Lower leg skin (tissue), 4 donors: ENCODE results near the gene RALGAPA2. TPM values are rescaled to one million over a fixed set of nuclear protein-coding genes. Genes with fewer than 3 reads are reported as not detected.
A peak's percentile ranks its signal among the peaks of the same experiment; 100 is the strongest.

Experiments used
- DNase-seq, 2 donors: peaks; one replicate each; pipeline ENCODE4 v3.0.0-alpha.2; 2019; ENCODE audit warnings: low spot score in 2 of 2
- H3K4me3 ChIP-seq: fragments of 200-600 bp; sonication (generic); 2 replicates; pipeline ENCODE4 v1.5.1; 2017; ENCODE audit warnings: mild to moderate bottlenecking, low read depth; ENCODE audit not compliant: poor library complexity, severe bottlenecking
- CTCF ChIP-seq, 3 donors: fragments of 450-650 bp; IDR thresholded peaks; one replicate each; pipeline ENCODE4 v1.5.1; 2016; ENCODE audit warnings: antibody characterized with exemption in 3 of 3, mild to moderate bottlenecking in 3 of 3, moderate library complexity in 2 of 3
- POLR2A ChIP-seq, 2 donors: fragments of 450-650 bp; IDR thresholded peaks; one replicate each; pipeline ENCODE4 v1.6.1; 2016 to 2017; ENCODE audit warnings: antibody characterized with exemption in 2 of 2, mild to moderate bottlenecking in 1 of 2, moderate library complexity in 1 of 2
- WGBS, 2 donors: methylation state at CpG; one replicate each; pipeline ENCODE4 v1.1.5; 2018; 5-methylcytosine and 5-hydroxymethylcytosine counted together
- intact Hi-C: fragments of 100-400 bp; cut with DNase I; formaldehyde crosslinking; loops from one replicate; pipeline ENCODE4 v1.15.0; 2023; ENCODE audit warnings: low total_unique reads
- total RNA-seq, 4 donors: library from RNA; depleted of rRNA; stranded (reverse); fragments of >200 nt; gene quantifications; one replicate each; pipeline ENCODE4 v1.1.0, GENCODE V29; 2016

The RALGAPA2 gene
- total RNA-seq, 4 donors from 2014 or later = 56.1 to 78.8 (median 60.8) TPM

GRCh38 chr20:20391766-20392165, 320.7 kb downstream of the RALGAPA2 start:
- H3K4me3 ChIP-seq = no peak overlapping the region
- DNase-seq = no peak
- WGBS, 2 donors = 90 to 93% methylated on average over 13 of the region's 13 CpGs
- TF ChIP-seq CTCF (IDR thresholded peaks at IDR 0.05) = no peak
- TF ChIP-seq POLR2A (IDR thresholded peaks at IDR 0.05) = no peak
- intact Hi-C loops = no loop called here

- intact Hi-C loops = no loop called here
- 79 to 87% methylated on average over 4 of the region's 4 CpGs for WGBS, 2 donors
- no peak for TF ChIP-seq POLR2A (IDR thresholded peaks at IDR 0.05)
- no peak for TF ChIP-seq CTCF (IDR thresholded peaks at IDR 0.05)
- DNase-seq = no peak
- H3K4me3 ChIP-seq = no peak overlapping the region
These were observed 321.3 kb downstream of the RALGAPA2 start for GRCh38 chr20:20391115-20391514.

GRCh38 chr20:20390393-20390792, 322.1 kb downstream of the RALGAPA2 start:
- DNase-seq = no peak
- 94 to 95% methylated on average over 9 of the region's 9 CpGs for WGBS, 2 donors
- intact Hi-C loops = no loop called here
- no peak for TF ChIP-seq CTCF (IDR thresholded peaks at IDR 0.05)
- no peak for TF ChIP-seq POLR2A (IDR thresholded peaks at IDR 0.05)
- no peak overlapping the region for H3K4me3 ChIP-seq

GRCh38 chr20:20386192-20386591, 326.3 kb downstream of the RALGAPA2 start:
- 73 to 78% methylated on average over 9 of the region's 9 CpGs for WGBS, 2 donors
- H3K4me3 ChIP-seq = no peak overlapping the region
- DNase-seq = no peak
- TF ChIP-seq CTCF (IDR thresholded peaks at IDR 0.05) (no peak), POLR2A (IDR thresholded peaks at IDR 0.05) (no peak)
- intact Hi-C loops = no loop called here

- DNase-seq = no peak
- 60% methylated on average over 8 of the region's 8 CpGs for WGBS, 2 donors
- intact Hi-C loops = no loop called here
- no peak overlapping the region for H3K4me3 ChIP-seq
- TF ChIP-seq POLR2A (IDR thresholded peaks at IDR 0.05) (no peak), CTCF (IDR thresholded peaks at IDR 0.05) (no peak)
These were observed 336.6 kb downstream of the RALGAPA2 start for GRCh38 chr20:20375862-20376261.

GRCh38 chr20:20373091-20373571, 339.3 kb downstream of the RALGAPA2 start:
- TF ChIP-seq CTCF (IDR thresholded peaks at IDR 0.05) (no peak), POLR2A (IDR thresholded peaks at IDR 0.05) (no peak)
- intact Hi-C loops = no loop called here
- 24 to 37% methylated on average over 17 of the region's 17 CpGs for WGBS, 2 donors
- DNase-seq = peak; percentile 32 to 82
- no peak overlapping the region for H3K4me3 ChIP-seq
